Hepatocyte (in vitro differentiated cells): ENCODE data around the gene DNAH17.

ENCODE experiments used
- CTCF ChIP-seq: fragments of 200-600 bp; sonication (generic); IDR thresholded peaks from 2 replicates; pipeline ENCODE4 v1.5.1; 2016; ENCODE audit warnings: antibody characterized with exemption, mild to moderate bottlenecking; ENCODE audit not compliant: poor library complexity
- EZH2phosphoT487 ChIP-seq: fragments of 200-600 bp; sonication (generic); IDR thresholded peaks from one replicate; pipeline ENCODE4 v1.6.1; 2018; ENCODE audit warnings: antibody characterized with exemption, mild to moderate bottlenecking, low read depth, moderate library complexity; ENCODE audit not compliant: unreplicated experiment, severe bottlenecking

GRCh38 chr17:78486228-78486802 lies 90.9 kb downstream of the DNAH17 start:
- TF ChIP-seq CTCF = no peak
- TF ChIP-seq EZH2phosphoT487 = no peak
